B cell (primary cell): ENCODE measurements around the gene NREP.

Source experiments
- CTCF ChIP-seq: fragments of 200-600 bp; IDR thresholded peaks from one replicate; pipeline ENCODE4 v1.8.0; 2022; ENCODE audit warnings: antibody characterized with exemption, mild to moderate bottlenecking
- EZH2 ChIP-seq: IDR thresholded peaks from 2 replicates; pipeline ENCODE4 v1.6.1; 2012; ENCODE audit warnings: borderline replicate concordance, low read depth, mild to moderate bottlenecking, moderate library complexity, low read length; ENCODE audit not compliant: insufficient read depth, poor library complexity, severe bottlenecking

GRCh38 chr5:111745075-111745739, 11.8 kb downstream of the NREP start:
- no peak for TF ChIP-seq CTCF
- no peak for TF ChIP-seq EZH2
